HepG2 (cell line): Measurements from ENCODE around the gene DGCR8. TPM values are rescaled to one million over a fixed set of nuclear protein-coding genes. Genes with fewer than 3 reads are reported as not detected.
A peak's percentile ranks its signal among the peaks of the same experiment; 100 is the strongest.

Experiments used
- ATAC-seq: fragments of 200-7000 bp; cut with Tn5 transposase; 3 replicates; pipeline ENCODE4 v1.9.1; 2020; ENCODE audit warnings: mild to moderate bottlenecking, moderate library complexity
- BruUV-seq: library from RNA; stranded (reverse); fragments of 400-500 nt; replicated peaks from 2 replicates; lab custom pipeline; 2021; lab: Mats Ljungman, UMichigan
- CTCF ChIA-PET: fragments of 300-600 bp; formaldehyde crosslinking; extraction: SDS; loops from one replicate; lab custom pipeline; 2021; ENCODE audit warnings: low total read pairs, inconsistent platforms, low intra/inter-chr PET ratio; lab: Yijun Ruan, JAX
- POLR2A ChIA-PET: fragments of 350-600 bp; sonication (Branson Sonifier 250); formaldehyde crosslinking; loops from one replicate; lab custom pipeline; 2020; ENCODE audit warnings: antibody characterized with exemption, inconsistent platforms; lab: Yijun Ruan, JAX
- DNase-seq: peaks from one replicate; pipeline ENCODE4 v3.0.0-alpha.2; 2015; ENCODE audit warnings: low spot score
- FAIRE-seq: peaks from 3 replicates; lab custom pipeline; 2011; peaks lifted over from hg19 to GRCh38; lab: Jason Lieb, UNC
- H2AFZ ChIP-seq: one replicate; pipeline ENCODE4 v1.6.1; 2011; ENCODE audit warnings: low read length, inconsistent platforms
- H3K27ac ChIP-seq: fragments of 300-600 bp; 3 replicates; pipeline ENCODE4 v1.8.0; 2011; ENCODE audit warnings: mixed run types, mild to moderate bottlenecking, mixed read lengths, low read length, inconsistent platforms; ENCODE audit not compliant: insufficient read depth; ENCODE audit errors: extremely low read length
- H3K27me3 ChIP-seq, 2 experiments: fragments of 200-600 bp in 1 of 2; 2 replicates in 1 of 2; 3 replicates in 1 of 2; pipeline versions ENCODE4 v1.6.0 to v1.8.0; 2011; ENCODE audit warnings: low read length in 2 of 2, mild to moderate bottlenecking in 2 of 2, moderate library complexity in 2 of 2, inconsistent platforms in 1 of 2; ENCODE audit not compliant: insufficient read depth in 2 of 2, control insufficient read depth in 1 of 2
- H3K36me3 ChIP-seq, 2 experiments: fragments of 200-600 bp in 1 of 2; replicated peaks in 1 of 2; 2 replicates in 1 of 2; 3 replicates in 1 of 2; pipeline versions ENCODE4 v1.5.1 to v1.8.0; 2011; ENCODE audit warnings: low read length in 2 of 2, inconsistent platforms in 1 of 2; ENCODE audit not compliant: insufficient read depth in 2 of 2, control insufficient read depth in 1 of 2
- H3K4me1 ChIP-seq: 2 replicates; pipeline ENCODE4 v1.5.1; 2012; ENCODE audit warnings: low read length, inconsistent platforms; ENCODE audit not compliant: insufficient read depth
- H3K4me2 ChIP-seq: 2 replicates; pipeline ENCODE4 v1.6.0; 2011; ENCODE audit warnings: low read depth, low read length, inconsistent platforms
- H3K4me3 ChIP-seq, 3 experiments: fragments of 200-600 bp in 1 of 3; sonication (generic), shearing (Covaris generic) in 1 of 3; replicated peaks in 1 of 3; 2 replicates each; pipeline ENCODE4 v1.5.1; 2011 to 2016; ENCODE audit warnings: low read length in 3 of 3, inconsistent platforms in 2 of 3, low read depth in 2 of 3, mild to moderate bottlenecking in 2 of 3, control low read depth in 1 of 3, mixed read lengths in 1 of 3; ENCODE audit not compliant: insufficient read depth in 1 of 3
- H3K79me2 ChIP-seq: one replicate; pipeline ENCODE4 v1.6.1; 2011; ENCODE audit warnings: low read length, inconsistent platforms; ENCODE audit not compliant: insufficient read depth
- H3K9ac ChIP-seq: 2 replicates; pipeline ENCODE4 v1.6.0; 2011; ENCODE audit warnings: mild to moderate bottlenecking, low read depth, low read length, inconsistent platforms; ENCODE audit not compliant: insufficient read depth
- H3K9me3 ChIP-seq: 2 replicates; pipeline ENCODE4 v1.5.1; 2012; ENCODE audit warnings: mild to moderate bottlenecking, low read length
- H4K20me1 ChIP-seq: 2 replicates; pipeline ENCODE4 v1.6.0; 2011; ENCODE audit warnings: inconsistent platforms, mild to moderate bottlenecking, low read length, moderate library complexity; ENCODE audit not compliant: insufficient read depth
- CEBPZ ChIP-seq: IDR thresholded peaks from 2 replicates; pipeline ENCODE4 v1.6.1; 2012; ENCODE audit warnings: low read length, improper control_type of control experiment
- NFE2L1 ChIP-seq: sonication (generic); formaldehyde crosslinking; IDR thresholded peaks from 2 replicates; pipeline ENCODE4 v1.4.0; 2020; ENCODE audit warnings: missing genetic modification reagents, mild to moderate bottlenecking, borderline replicate concordance
- NR0B2 ChIP-seq: sonication (generic); formaldehyde crosslinking; IDR thresholded peaks from 2 replicates; pipeline ENCODE4 v1.4.0; 2020; ENCODE audit warnings: mild to moderate bottlenecking, missing genetic modification reagents
- PCBP1 ChIP-seq: fragments of 200-400 bp; formaldehyde crosslinking; IDR thresholded peaks from 2 replicates; pipeline ENCODE4 v1.6.1; 2017; ENCODE audit warnings: mild to moderate bottlenecking, low read depth, low read length, borderline replicate concordance
- PRDM15 ChIP-seq: sonication (generic); formaldehyde crosslinking; IDR thresholded peaks from 2 replicates; pipeline ENCODE4 v1.4.0; 2020; ENCODE audit warnings: missing genetic modification reagents
- ZKSCAN5 ChIP-seq: sonication (generic); formaldehyde crosslinking; IDR thresholded peaks from 2 replicates; pipeline ENCODE4 v1.5.1; 2020; ENCODE audit warnings: mild to moderate bottlenecking, missing genetic modification reagents
- ZNF235 ChIP-seq: sonication (generic); formaldehyde crosslinking; IDR thresholded peaks from 2 replicates; pipeline ENCODE4 v1.8.1; 2023; ENCODE audit warnings: mild to moderate bottlenecking, missing genetic modification reagents, borderline replicate concordance
- ZNF496 ChIP-seq: sonication (generic); formaldehyde crosslinking; IDR thresholded peaks from 2 replicates; pipeline ENCODE4 v1.8.1; 2023; ENCODE audit warnings: mild to moderate bottlenecking, moderate library complexity, missing genetic modification reagents; ENCODE audit not compliant: insufficient replicate concordance
- ZNF558 ChIP-seq: sonication (generic); formaldehyde crosslinking; IDR thresholded peaks from 2 replicates; pipeline ENCODE4 v1.9.0; 2022; ENCODE audit warnings: mild to moderate bottlenecking, missing genetic modification reagents, borderline replicate concordance
- ZNF572 ChIP-seq: sonication (generic); formaldehyde crosslinking; IDR thresholded peaks from 2 replicates; pipeline ENCODE4 v1.5.1; 2020; ENCODE audit warnings: mild to moderate bottlenecking, missing genetic modification reagents
- WGBS: methylation state at CpG from one replicate; pipeline ENCODE4 v1.1.6; 2017; ENCODE audit warnings: low lambda C conversion rate; 5-methylcytosine and 5-hydroxymethylcytosine counted together
- in situ Hi-C: cut with HindIII; loops from 2 replicates; pipeline ENCODE4 v1.10.0; 2017; ENCODE audit warnings: low pct_unique_long_range_greater_than_20kb; ENCODE audit not compliant: extremely low pct_ligation_motif_present
- intact Hi-C: fragments of 100-400 bp; cut with micrococcal nuclease; formaldehyde crosslinking; loops from one replicate; pipeline ENCODE4 v1.10.0; 2022; ENCODE audit not compliant: unreplicated experiment
- polyA plus RNA-seq, 8 experiments: library from polyadenylated mRNA; depleted of rRNA in 3 of 8; stranded (reverse) in 7 of 8; unstranded in 1 of 8; fragments of >200 nt; fragmentation: Illumina TruSeq in 4 of 8; extraction: Trizol in 4 of 8; gene quantifications; 2 replicates each; pipeline versions ENCODE4 v1.2.1 to v1.2.3, GENCODE V29; 2011 to 2016; ENCODE audit warnings: low read depth in 4 of 8, missing spikeins in 1 of 8, mixed read lengths in 1 of 8; ENCODE audit not compliant: insufficient read depth in 1 of 8
- total RNA-seq, 5 experiments: library from RNA; depleted of rRNA; stranded (reverse); fragments of >200 nt; fragmentation: Illumina TruSeq; extraction: Trizol; gene quantifications; 2 replicates each; pipeline ENCODE4 v1.2.3, GENCODE V29; 2016; ENCODE audit warnings: low read depth in 1 of 5

The DGCR8 gene
- total and polyA plus RNA-seq, 2 of the 13 experiments (the other 11 are each of a cell fraction or from before 2014, with no cell fraction given): 10.2 to 23.2 TPM

GRCh38 chr22:20116376-20116950, 36.4 kb downstream of the DGCR8 start:
- Histone ChIP-seq H3K36me3 (peaks cover 9 to 69% of the 10 kb centered on the region in 2 experiments), H3K4me3 (peak overlapping the region; percentile 79 to 85 (median 85)), H3K79me2 (peaks cover 57% of the 10 kb centered on the region), H3K4me1 (peaks cover 54% of the 10 kb centered on the region), H3K27me3 (no peaks in the 10 kb centered on the region; a peak in 1 of 5 replicates), H2AFZ (no peak overlapping the region), H3K9me3 (no peaks in the 10 kb centered on the region), H3K4me2 (peak overlapping the region; percentile 84), H4K20me1 (0 out of 2 replicates have a peak, but pooled peaks cover 3% of the 10 kb centered on the region), H3K9ac (peak overlapping the region; percentile 90), H3K27ac (peak overlapping the region; percentile 78)
- CTCF ChIA-PET: no interaction called here
- no peak for FAIRE-seq
- in situ Hi-C loops (no loop called here), intact Hi-C loops (loop anchor here (5.0 kb wide), 1 partner anchor 34 kb away; the partner anchor contains the start of gene DGCR8)
- ATAC-seq: peak; percentile 17
- TSS peak; percentile 66 for BruUV-seq
- DNase-seq: no peak
- 2% methylated on average over 17 of the region's 27 CpGs for WGBS
- POLR2A ChIA-PET: interaction anchor here (0.7 to 2.2 kb wide), 7 partner anchors 9 to 277 kb away, joined by 3 to 15 read pairs (median 4); partner anchors contain the start of genes ZDHHC8 and ZNF74
- no peak for TF ChIP-seq ZKSCAN5 (CRISPR knock-in tag)
- no peak for TF ChIP-seq CEBPZ
- TF ChIP-seq ZNF496 (CRISPR knock-in tag): no peak
- TF ChIP-seq NFE2L1: no peak
- no peak for TF ChIP-seq ZNF235 (CRISPR knock-in tag)
- no peak for TF ChIP-seq ZNF572 (CRISPR knock-in tag)
- no peak for TF ChIP-seq PRDM15 (CRISPR knock-in tag)
- no peak for TF ChIP-seq ZNF558 (CRISPR knock-in tag)
- no peak for TF ChIP-seq NR0B2
- TF ChIP-seq PCBP1: 0 out of 2 replicates have a peak, but pooled peaks have one; percentile 22
